Smooth muscle cell (in vitro differentiated cells): Measurements from ENCODE around the gene RINL. TPM values are rescaled to one million over a fixed set of nuclear protein-coding genes. Genes with fewer than 3 reads are reported as not detected.
"Not testable (repeated sequence)": the region's sequence is repeated elsewhere in the genome, so short reads cannot be mapped to it uniquely, and the experiment has no call there.

Source experiments
- DNase-seq: peaks from one replicate; lab custom pipeline; 2025; ENCODE audit not compliant: unreplicated experiment; lab: John Stamatoyannopoulos, UW
- H2AFZ ChIP-seq: fragments of 200-600 bp; sonication (generic); 2 replicates; pipeline ENCODE4 v1.6.0; 2016; ENCODE audit warnings: antibody characterized with exemption, low read depth, mild to moderate bottlenecking
- H3F3A ChIP-seq: fragments of 200-600 bp; sonication (generic); 2 replicates; pipeline ENCODE4 v1.6.0; 2017; ENCODE audit warnings: antibody characterized with exemption, low read depth
- H3K27ac ChIP-seq: fragments of 200-600 bp; sonication (generic); 2 replicates; pipeline ENCODE4 v1.5.1; 2016; ENCODE audit warnings: low read depth, mild to moderate bottlenecking
- H3K27me3 ChIP-seq: fragments of 200-600 bp; sonication (generic); 2 replicates; pipeline ENCODE4 v1.6.1; 2016; ENCODE audit warnings: low read depth, mild to moderate bottlenecking
- H3K36me3 ChIP-seq: fragments of 200-600 bp; sonication (generic); 2 replicates; pipeline ENCODE4 v1.5.1; 2016; ENCODE audit warnings: low read depth
- H3K4me1 ChIP-seq: fragments of 200-600 bp; sonication (generic); 2 replicates; pipeline ENCODE4 v1.5.1; 2016; ENCODE audit warnings: low read depth
- H3K4me2 ChIP-seq: fragments of 200-600 bp; sonication (generic); 2 replicates; pipeline ENCODE4 v1.6.0; 2016; ENCODE audit warnings: mild to moderate bottlenecking
- H3K4me3 ChIP-seq: fragments of 200-600 bp; sonication (generic); 2 replicates; pipeline ENCODE4 v1.5.1; 2016; ENCODE audit warnings: mild to moderate bottlenecking
- H3K79me2 ChIP-seq: fragments of 200-600 bp; sonication (generic); 2 replicates; pipeline ENCODE4 v1.6.0; 2016; ENCODE audit warnings: low read depth, mild to moderate bottlenecking
- H3K9ac ChIP-seq: fragments of 200-600 bp; sonication (generic); 2 replicates; pipeline ENCODE4 v1.6.0; 2016; ENCODE audit warnings: low read depth
- H3K9me3 ChIP-seq: fragments of 200-600 bp; sonication (generic); replicated peaks from 2 replicates; pipeline ENCODE4 v1.5.1; 2016; ENCODE audit warnings: low read depth
- H4K20me1 ChIP-seq: fragments of 200-600 bp; sonication (generic); 2 replicates; pipeline ENCODE4 v1.6.0; 2016; ENCODE audit warnings: low read depth
- CTCF ChIP-seq: fragments of 200-600 bp; sonication (generic); IDR thresholded peaks from 2 replicates; pipeline ENCODE4 v1.5.1; 2017; ENCODE audit warnings: borderline replicate concordance, mild to moderate bottlenecking, antibody characterized with exemption; ENCODE audit not compliant: insufficient read depth, poor library complexity, severe bottlenecking
- WGBS: methylation state at CpG from one replicate; pipeline ENCODE4 v1.1.7; 2016; ENCODE audit warnings: low lambda C conversion rate; 5-methylcytosine and 5-hydroxymethylcytosine counted together
- polyA plus RNA-seq: library from polyadenylated mRNA; unstranded; fragments of >200 nt; fragmentation: Nextera tagmentation; extraction: Ambion mirVana; gene quantifications from 2 replicates; pipeline ENCODE4 v1.2.1, GENCODE V29; 2016
- total RNA-seq: library from RNA; depleted of rRNA; stranded (reverse); fragments of >200 nt; gene quantifications from 2 replicates; pipeline ENCODE4 v1.2.3, GENCODE V29; 2014

The RINL gene
- total and polyA plus RNA-seq, 2 experiments from 2014 or later, result 2.0 to 3.0 TPM

- no peaks in the 10 kb centered on the region for H3K36me3 ChIP-seq
- 90% methylated on average over 16 of the region's 16 CpGs for WGBS
- H3K79me2 ChIP-seq, result no peaks in the 10 kb centered on the region
- no peaks in the 10 kb centered on the region for H3K4me1 ChIP-seq
- no peaks in the 10 kb centered on the region for H3F3A ChIP-seq
- no peak overlapping the region for H3K27ac ChIP-seq
- H3K27me3 ChIP-seq, result no peaks in the 10 kb centered on the region
- no peak overlapping the region for H3K4me2 ChIP-seq
- H3K9me3 ChIP-seq, result no peaks in the 10 kb centered on the region
- no peak overlapping the region for H3K9ac ChIP-seq
- no peak for TF ChIP-seq CTCF
- H4K20me1 ChIP-seq, result no peaks in the 10 kb centered on the region
- DNase-seq, result no peak
- no peak overlapping the region for H3K4me3 ChIP-seq
- H2AFZ ChIP-seq, result no peak overlapping the region
These were observed 712 bp upstream of the RINL start for GRCh38 chr19:38878575-38879399.

GRCh38 chr19:38875656-38876395 lies 2.2 kb downstream of the RINL start:
- Histone ChIP-seq H3K79me2 (no peaks in the 10 kb centered on the region), H3K36me3 (no peaks in the 10 kb centered on the region), H3K4me3 (no peak overlapping the region), H3K4me2 (no peak overlapping the region), H4K20me1 (no peaks in the 10 kb centered on the region), H3K27me3 (no peaks in the 10 kb centered on the region), H2AFZ (no peak overlapping the region), H3K9ac (no peak overlapping the region), H3K27ac (no peak overlapping the region), H3F3A (no peaks in the 10 kb centered on the region), H3K4me1 (no peaks in the 10 kb centered on the region), H3K9me3 (no peaks in the 10 kb centered on the region)
- TF ChIP-seq CTCF, result no peak
- 79% methylated on average over 6 of the region's 6 CpGs for WGBS
- no peak for DNase-seq

- not testable (repeated sequence) for DNase-seq, H3K27ac ChIP-seq, H3K9me3 ChIP-seq, H3K4me2 ChIP-seq, H3K79me2 ChIP-seq, H3K9ac ChIP-seq, H4K20me1 ChIP-seq, H3F3A ChIP-seq, H3K36me3 ChIP-seq, H3K4me3 ChIP-seq, H3K4me1 ChIP-seq, H2AFZ ChIP-seq, H3K27me3 ChIP-seq
- 97% methylated on average over 10 of the region's 10 CpGs for WGBS
These were observed 4.7 kb downstream of the RINL start for GRCh38 chr19:38873400-38873799.

- Histone ChIP-seq H3K79me2 (no peaks in the 10 kb centered on the region), H3K27ac (no peak overlapping the region), H3F3A (no peaks in the 10 kb centered on the region), H3K4me2 (no peak overlapping the region), H3K4me3 (no peak overlapping the region), H4K20me1 (no peaks in the 10 kb centered on the region), H3K9ac (no peak overlapping the region), H3K27me3 (no peaks in the 10 kb centered on the region), H2AFZ (no peak overlapping the region), H3K36me3 (no peaks in the 10 kb centered on the region), H3K9me3 (no peaks in the 10 kb centered on the region), H3K4me1 (no peaks in the 10 kb centered on the region)
- 91% methylated on average over 19 of the region's 19 CpGs for WGBS
- TF ChIP-seq CTCF, result no peak
- no peak for DNase-seq
These were observed 7.5 kb downstream of the RINL start for GRCh38 chr19:38870612-38871011.
